HG03457 (cell line): ENCODE results near the gene YKT6.

Experiments used
- ATAC-seq: cut with Tn5 transposase; IDR thresholded peaks from one replicate; pipeline ENCODE4 v1.9.1; 2021; ENCODE audit warnings: moderate number of reproducible peaks; ENCODE audit not compliant: unreplicated experiment

Gene YKT6

DNA sequence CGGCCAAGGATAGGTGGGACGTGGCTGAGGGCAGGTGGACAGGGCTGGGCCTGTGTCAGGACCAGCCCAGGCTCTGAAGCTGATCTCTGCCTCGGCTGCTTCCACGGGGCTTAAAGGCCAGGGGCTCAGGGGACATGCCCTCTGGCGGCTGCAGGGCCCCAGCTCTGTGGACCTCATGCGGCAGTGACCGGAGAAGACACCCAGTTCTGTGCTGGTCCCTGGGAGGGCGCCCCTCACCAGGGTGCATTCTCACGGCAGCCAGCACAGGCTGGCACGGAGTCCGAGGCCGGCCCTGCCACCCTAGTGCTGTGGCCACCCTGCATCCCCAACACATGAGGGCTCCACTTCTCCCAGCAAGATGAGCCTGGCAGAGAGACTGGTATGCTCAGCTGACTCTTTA lies 30.3 kb downstream of the YKT6 start:
- ATAC-seq = no peak

DNA sequence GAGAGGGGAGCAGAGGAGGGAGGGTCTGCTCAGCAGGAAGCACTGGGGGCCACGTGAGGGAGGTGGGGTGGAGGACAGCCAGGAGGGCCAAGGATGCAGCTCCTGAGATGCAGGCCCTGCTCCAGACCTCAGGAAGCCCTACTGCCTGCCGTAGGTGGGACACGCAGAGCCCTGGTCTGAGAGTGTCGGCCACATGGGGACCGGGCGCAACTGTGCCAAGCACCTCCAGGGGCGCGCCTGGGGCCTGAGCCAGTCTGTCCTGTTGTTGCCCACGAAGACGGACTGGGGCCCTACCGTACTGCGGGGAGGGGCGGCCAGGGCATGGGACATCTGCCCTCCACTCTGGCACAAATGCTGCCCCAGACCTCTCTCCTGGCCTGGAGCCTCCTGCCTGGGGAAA lies 31.6 kb downstream of the YKT6 start:
- no peak for ATAC-seq

GRCh38 chr7:44232901-44233715 lies 32.3 kb downstream of the YKT6 start:
- no peak for ATAC-seq

GRCh38 chr7:44235066-44235465 lies 34.3 kb downstream of the YKT6 start:
- ATAC-seq = no peak

DNA sequence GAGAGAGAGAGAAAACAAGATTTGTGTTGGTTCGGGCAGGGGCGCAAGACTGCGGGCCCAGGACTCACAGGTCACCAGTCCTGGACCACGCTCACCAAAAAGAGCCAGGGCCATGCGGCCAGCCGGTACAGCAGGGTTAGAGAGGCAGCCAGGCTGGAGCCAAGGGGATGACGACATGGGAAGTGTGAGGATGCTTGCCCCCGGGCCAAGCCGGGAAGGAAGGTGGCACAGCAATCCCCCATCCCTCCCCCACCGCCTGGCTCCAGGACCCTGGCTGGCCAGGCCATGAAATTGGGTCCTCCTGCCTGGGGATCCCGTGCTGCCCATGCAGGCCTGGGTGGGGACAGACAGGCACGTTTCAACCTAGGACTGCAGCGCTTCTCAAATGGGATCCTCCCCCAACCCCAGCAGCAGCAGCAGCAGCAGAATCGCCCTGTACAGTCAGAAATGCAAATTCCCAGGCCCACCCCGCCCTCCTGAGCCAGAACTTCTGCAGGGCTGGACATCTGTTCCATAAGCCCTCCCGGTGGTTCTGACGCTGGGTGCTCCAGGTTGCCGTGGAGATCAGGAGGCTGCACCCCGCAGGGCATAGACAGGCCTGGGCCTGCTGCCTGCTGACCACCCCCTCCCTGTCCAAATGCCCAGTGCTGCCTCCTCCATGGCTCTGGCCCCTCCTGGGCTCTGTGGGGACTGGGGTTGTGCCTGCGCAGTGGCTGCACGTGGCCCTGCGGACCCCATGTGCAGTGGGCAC lies 35.0 kb downstream of the YKT6 start:
- ATAC-seq = no peak

GRCh38 chr7:44236333-44236728 lies 35.6 kb downstream of the YKT6 start:
- ATAC-seq = no peak

- no peak for ATAC-seq
Observed at GRCh38 chr7:44237696-44238095, 36.9 kb downstream of the YKT6 start.

DNA sequence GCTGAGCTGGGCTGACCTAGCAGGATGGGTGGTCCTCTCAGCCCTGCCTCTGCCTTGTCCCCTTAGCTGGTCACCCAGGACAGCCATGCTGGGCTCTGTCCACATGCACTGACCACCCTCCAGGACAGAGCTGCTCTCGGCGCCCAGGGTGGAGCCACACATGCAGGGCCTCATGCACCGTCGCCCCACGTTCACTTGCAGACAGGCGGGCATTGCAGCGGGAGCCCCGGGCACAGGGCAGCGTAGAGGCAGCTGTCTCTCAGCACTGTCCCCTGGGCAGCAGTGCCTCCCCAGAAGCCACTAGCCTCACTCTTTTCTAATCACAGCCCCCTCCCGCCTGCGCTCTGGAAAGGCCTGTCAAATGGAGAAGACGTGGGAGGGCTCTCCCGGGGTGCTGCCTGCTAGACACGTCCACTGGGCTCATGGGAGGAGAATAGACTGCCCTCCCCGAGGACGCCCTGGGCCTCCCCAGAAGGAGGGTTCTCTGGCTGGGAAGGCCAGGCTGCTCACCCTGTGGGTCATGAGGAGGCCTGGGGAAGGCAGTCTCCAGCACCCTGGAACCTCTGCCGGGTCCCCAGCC lies 37.4 kb downstream of the YKT6 start:
- ATAC-seq = no peak

DNA sequence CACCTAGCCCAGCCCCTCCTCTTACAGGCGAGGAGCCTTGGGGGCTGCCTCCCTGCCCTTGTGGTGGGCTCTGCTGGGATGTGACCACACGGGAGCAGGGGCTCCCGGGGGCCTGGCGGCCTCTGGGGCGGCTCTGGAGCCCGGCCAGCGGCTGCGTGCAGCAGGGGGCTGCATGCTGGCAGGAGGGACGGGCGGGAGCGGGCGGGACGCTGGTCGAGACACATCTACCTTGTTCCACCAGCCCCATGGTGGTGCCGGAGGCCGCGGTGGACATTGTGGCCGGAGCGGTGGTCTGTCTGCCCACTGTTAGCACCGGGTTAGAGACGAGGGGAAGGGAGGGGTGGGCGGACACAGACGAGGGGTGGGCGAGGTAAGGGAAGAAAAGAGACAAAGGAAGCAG lies 38.6 kb downstream of the YKT6 start:
- ATAC-seq = no peak

DNA sequence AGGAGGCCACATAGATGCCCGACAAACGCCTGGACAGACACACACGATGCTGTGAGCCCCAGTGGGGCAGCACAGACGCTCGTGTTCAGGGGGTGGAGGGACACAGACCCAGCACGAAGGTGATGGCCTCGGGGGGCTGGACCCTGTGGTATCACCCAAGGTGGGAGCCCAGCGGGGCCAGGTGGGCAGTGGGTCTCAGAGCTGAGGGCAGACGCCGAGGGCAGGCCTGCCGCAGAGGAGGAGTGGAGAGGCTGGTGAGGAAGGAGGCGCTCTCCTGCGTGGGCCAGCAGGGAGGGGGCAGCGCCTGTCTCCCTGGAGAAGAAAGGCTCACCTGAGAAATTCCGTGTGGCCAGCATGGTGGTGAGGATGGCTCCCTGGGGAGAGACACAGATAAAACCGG lies 39.6 kb downstream of the YKT6 start:
- ATAC-seq = no peak

GRCh38 chr7:44240983-44241510 lies 40.3 kb downstream of the YKT6 start:
- ATAC-seq = no peak

GRCh38 chr7:44242091-44242490 lies 41.3 kb downstream of the YKT6 start:
- ATAC-seq = no peak

DNA sequence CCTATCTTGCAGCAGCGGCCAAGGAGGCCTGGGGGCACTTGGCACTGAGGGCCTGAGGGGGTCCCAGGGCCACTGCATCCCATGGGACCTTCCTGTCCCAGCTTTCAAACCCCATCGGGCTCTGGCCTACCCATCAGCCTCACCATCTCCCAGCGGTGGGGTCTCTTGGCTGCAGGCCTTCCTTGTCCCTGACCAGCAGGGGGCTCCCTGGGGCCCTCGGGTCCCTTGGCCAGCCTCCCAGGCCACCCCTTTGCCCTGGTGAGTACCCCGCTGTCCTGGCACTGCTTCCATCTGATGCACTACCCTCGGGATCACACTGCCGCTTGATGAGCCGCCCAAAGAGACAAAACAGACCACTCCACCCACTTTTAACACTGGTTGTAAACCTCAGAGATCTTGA lies 43.5 kb downstream of the YKT6 start:
- no peak for ATAC-seq

DNA sequence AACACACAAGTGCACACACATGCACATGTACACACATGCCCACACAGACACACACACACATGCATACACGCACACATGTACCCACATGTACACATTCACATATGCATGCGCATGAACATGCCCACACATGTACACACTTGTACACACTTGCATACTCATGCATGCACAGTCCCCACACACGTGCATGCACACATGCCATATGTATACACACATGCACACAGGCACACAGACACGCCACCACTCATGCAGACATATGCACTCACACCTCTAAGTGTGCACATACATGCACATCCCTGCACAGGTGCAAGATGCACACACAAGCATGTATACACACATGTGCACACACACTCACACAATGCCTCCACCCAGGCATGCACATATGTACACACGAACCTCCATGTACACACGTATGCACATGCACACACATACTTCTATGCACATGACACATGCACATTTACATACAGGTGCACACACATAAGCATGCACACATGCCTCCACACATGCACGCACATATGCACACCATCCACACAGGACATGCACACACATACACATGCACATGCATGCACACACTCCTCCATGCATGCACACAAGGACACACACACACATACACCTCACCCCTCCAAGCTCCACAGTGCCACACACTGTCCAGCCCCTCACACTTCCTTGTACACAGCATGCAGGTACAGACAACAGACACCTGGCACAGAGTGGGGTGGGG lies 45.8 kb downstream of the YKT6 start:
- ATAC-seq = no peak

DNA sequence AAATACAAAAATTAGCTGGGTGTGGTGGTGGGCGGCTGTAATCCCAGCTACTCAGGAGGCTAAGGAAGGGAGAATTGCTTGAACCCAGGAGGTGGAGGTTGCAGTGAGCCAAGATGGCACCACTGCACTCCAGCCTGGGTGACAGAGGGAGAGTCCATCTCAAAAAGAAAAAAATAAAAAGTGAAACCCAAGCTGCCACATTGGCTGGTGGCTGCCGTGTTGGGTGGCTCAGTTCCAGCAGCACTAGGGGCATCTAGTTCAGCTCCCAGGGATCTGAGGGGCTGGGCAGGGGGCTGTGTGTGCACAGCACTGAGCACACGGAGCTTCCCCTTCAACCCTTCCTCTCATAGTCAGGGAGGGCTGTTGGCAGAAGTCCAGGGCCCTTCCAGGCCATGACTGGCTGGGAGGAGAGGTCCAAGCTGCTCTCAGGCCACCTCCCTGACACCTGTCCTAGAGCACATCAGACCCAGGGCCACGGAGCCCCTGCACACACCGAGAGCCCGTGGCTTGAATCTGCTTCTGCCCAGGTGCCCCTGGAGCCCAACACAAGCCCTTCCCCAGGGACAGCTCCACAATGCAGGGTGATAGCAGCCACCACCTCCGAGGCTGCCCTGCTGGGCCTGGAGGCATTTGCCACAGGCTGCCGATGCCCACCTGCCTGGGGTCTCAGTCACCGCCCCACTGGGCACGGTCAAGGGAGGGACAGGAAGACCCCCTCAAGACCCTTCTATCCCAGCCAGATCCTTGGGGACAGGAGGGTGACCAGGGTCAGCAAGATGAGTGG lies 47.3 kb downstream of the YKT6 start:
- ATAC-seq = no peak

GRCh38 chr7:44249639-44250234 lies 49.0 kb downstream of the YKT6 start:
- no peak for ATAC-seq

DNA sequence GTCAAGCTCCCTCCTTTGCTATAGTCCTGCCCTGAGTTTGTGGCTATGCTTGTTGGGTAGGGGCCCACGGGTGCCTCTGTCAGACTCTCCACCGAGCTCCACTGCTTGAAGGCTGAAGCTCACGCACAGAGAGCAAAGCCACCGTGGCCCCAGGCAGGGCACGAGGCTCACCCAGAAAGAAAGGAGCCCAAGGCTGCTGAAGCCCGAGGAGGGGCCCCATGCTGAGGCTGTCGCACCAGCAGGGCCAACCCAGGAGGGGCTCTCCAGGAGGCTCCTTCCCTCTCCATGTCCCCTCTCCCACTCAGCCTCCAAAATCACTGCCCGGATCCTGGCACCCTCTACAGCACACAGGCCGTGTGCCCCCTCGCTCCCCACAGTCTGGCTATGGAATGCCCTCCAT lies 50.5 kb downstream of the YKT6 start:
- no peak for ATAC-seq

- ATAC-seq = no peak
Observed at GRCh38 chr7:44251881-44252280, 51.1 kb downstream of the YKT6 start.

DNA sequence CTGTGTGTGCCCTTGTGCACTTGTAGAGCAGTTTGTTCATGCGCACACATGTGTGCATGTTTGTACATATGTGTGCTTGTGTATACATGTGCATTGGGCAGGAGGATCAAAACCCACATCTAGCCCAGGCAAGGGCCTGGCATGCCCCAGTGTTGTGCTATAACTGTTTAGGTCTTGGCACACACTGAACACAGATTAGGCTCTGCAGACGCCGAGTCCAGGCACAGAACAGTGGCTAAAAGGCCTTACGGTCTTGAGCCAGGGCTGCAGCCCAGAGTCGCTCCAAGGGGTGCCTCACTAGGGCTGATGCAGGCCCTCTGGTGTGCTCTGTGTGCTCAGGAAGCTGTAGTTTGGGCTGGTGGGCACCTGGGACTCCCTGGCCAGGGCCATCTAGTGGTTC lies 55.7 kb downstream of the YKT6 start:
- ATAC-seq = no peak

GRCh38 chr7:44257213-44257612 lies 56.4 kb downstream of the YKT6 start:
- no peak for ATAC-seq
